B cell (primary cell): ENCODE measurements around the gene ZFYVE19. TPM values are rescaled to one million over a fixed set of nuclear protein-coding genes. Genes with fewer than 3 reads are reported as not detected.
A peak's percentile ranks its signal among the peaks of the same experiment; 100 is the strongest.

Experiments used
- ATAC-seq: fragments of 200-7000 bp; cut with Tn5 transposase; one replicate; pipeline ENCODE4 v1.10.0; 2021; ENCODE audit warnings: low read depth, mild to moderate bottlenecking, moderate number of reproducible peaks, moderate library complexity
- CTCF ChIA-PET: fragments of 350-600 bp; sonication (Branson Sonifier 250); formaldehyde crosslinking; loops from one replicate; lab custom pipeline; 2021; ENCODE audit warnings: antibody characterized with exemption, inconsistent platforms; lab: Charles Lee
- POLR2A ChIA-PET: fragments of 350-600 bp; sonication (Branson Sonifier 250); formaldehyde crosslinking; loops from one replicate; lab custom pipeline; 2021; ENCODE audit warnings: antibody characterized with exemption; lab: Charles Lee
- DNase-seq: peaks from one replicate; pipeline ENCODE4 v3.0.0; 2013
- H2AFZ ChIP-seq: 2 replicates; pipeline ENCODE4 v1.6.1; 2012; ENCODE audit warnings: mild to moderate bottlenecking, low read depth, low read length; ENCODE audit not compliant: insufficient read depth, poor library complexity, severe bottlenecking
- H3K27ac ChIP-seq, 2 donors: 1 replicate in 1 of 2; 2 replicates in 1 of 2; pipeline ENCODE4 v1.5.1; 2012 to 2013; ENCODE audit warnings: low read length in 2 of 2, mild to moderate bottlenecking in 2 of 2, moderate library complexity in 1 of 2
- H3K27me3 ChIP-seq, 4 experiments: fragments of 200-600 bp in 1 of 4; sonication (generic) in 1 of 4; replicated peaks in 1 of 4; 1 replicate in 2 of 4; 2 replicates in 2 of 4; pipeline versions ENCODE4 v1.6.1 to v1.7.0; 2013 to 2016; ENCODE audit warnings: low read length in 3 of 4, mild to moderate bottlenecking in 2 of 4, mixed read lengths in 1 of 4, moderate library complexity in 1 of 4; ENCODE audit not compliant: insufficient read depth in 4 of 4, control insufficient read depth in 3 of 4; ENCODE audit errors: control extremely low read depth in 1 of 4
- H3K36me3 ChIP-seq, 2 experiments: replicated peaks in 1 of 2; 1 replicate in 1 of 2; 2 replicates in 1 of 2; pipeline versions ENCODE4 v1.6.1 to v1.7.1; 2013; ENCODE audit warnings: low read length in 1 of 2; ENCODE audit not compliant: insufficient read depth in 2 of 2, control insufficient read depth in 1 of 2; ENCODE audit errors: control extremely low read depth in 1 of 2, extremely low read depth in 1 of 2
- H3K4me1 ChIP-seq, 2 donors: fragments of 200-600 bp in 1 of 2; sonication (generic) in 1 of 2; 1 replicate in 1 of 2; 2 replicates in 1 of 2; pipeline versions ENCODE4 v1.5.1 to v1.6.1; 2013 to 2017; ENCODE audit warnings: low read length in 2 of 2; ENCODE audit not compliant: control insufficient read depth in 2 of 2, insufficient read depth in 2 of 2
- H3K4me2 ChIP-seq: replicated peaks from 2 replicates; pipeline ENCODE3; 2012; ENCODE audit warnings: mild to moderate bottlenecking, low read depth, low read length; ENCODE audit not compliant: poor library complexity, severe bottlenecking
- H3K4me3 ChIP-seq, 5 experiments: fragments of 200-600 bp in 1 of 5; sonication (generic) in 1 of 5; 1 replicate in 3 of 5; 2 replicates in 2 of 5; pipeline versions ENCODE4 v1.5.1 to v1.7.0; 2011 to 2016; ENCODE audit warnings: low read length in 4 of 5, mild to moderate bottlenecking in 4 of 5, low read depth in 2 of 5, control low read depth in 1 of 5, moderate library complexity in 1 of 5; ENCODE audit not compliant: insufficient read depth in 1 of 5; ENCODE audit errors: control extremely low read depth in 1 of 5, extremely low read depth in 1 of 5
- H3K79me2 ChIP-seq: fragments of 200-600 bp; sonication (generic); one replicate; pipeline ENCODE4 v1.6.0; 2016; ENCODE audit warnings: low read length; ENCODE audit not compliant: control insufficient read depth, insufficient read depth
- H3K9ac ChIP-seq: fragments of 200-600 bp; sonication (generic); 2 replicates; pipeline ENCODE4 v1.6.1; 2017; ENCODE audit warnings: mild to moderate bottlenecking, low read length, moderate library complexity
- H3K9me3 ChIP-seq, 3 donors: one replicate each; pipeline versions ENCODE4 v1.6.1 to v1.7.1; 2013; ENCODE audit warnings: low read length in 2 of 3; ENCODE audit not compliant: control insufficient read depth in 2 of 3, insufficient read depth in 1 of 3; ENCODE audit errors: control extremely low read depth in 1 of 3
- H4K20me1 ChIP-seq: 2 replicates; pipeline ENCODE4 v1.6.0; 2012; ENCODE audit warnings: mild to moderate bottlenecking, low read length; ENCODE audit not compliant: insufficient read depth, control insufficient read depth, poor library complexity, severe bottlenecking
- H3K27ac Mint-ChIP-seq: one replicate; pipeline ENCODE4 v1.8.0; 2021; ENCODE audit warnings: mixed read lengths
- H3K27me3 Mint-ChIP-seq: one replicate; pipeline ENCODE4 v1.8.0; 2021; ENCODE audit warnings: mixed read lengths
- H3K4me1 Mint-ChIP-seq: one replicate; pipeline ENCODE4 v1.8.0; 2021; ENCODE audit warnings: mixed read lengths
- H3K4me3 Mint-ChIP-seq: one replicate; pipeline ENCODE4 v1.8.0; 2021; ENCODE audit warnings: mixed read lengths
- H3K9me3 Mint-ChIP-seq: one replicate; pipeline ENCODE4 v1.8.0; 2022; ENCODE audit warnings: mixed read lengths; ENCODE audit not compliant: insufficient read depth
- EZH2 ChIP-seq: IDR thresholded peaks from 2 replicates; pipeline ENCODE4 v1.6.1; 2012; ENCODE audit warnings: borderline replicate concordance, low read depth, mild to moderate bottlenecking, moderate library complexity, low read length; ENCODE audit not compliant: insufficient read depth, poor library complexity, severe bottlenecking
- WGBS: methylation state at CpG from one replicate; pipeline ENCODE4 v1.1.5; 2013; ENCODE audit warnings: missing lambda C conversion rate; ENCODE audit not compliant: insufficient coverage; 5-methylcytosine and 5-hydroxymethylcytosine counted together
- intact Hi-C: fragments of 100-400 bp; cut with micrococcal nuclease; formaldehyde crosslinking; loops from one replicate; pipeline ENCODE4 v1.10.0; 2022
- polyA plus RNA-seq: library from polyadenylated mRNA; depleted of rRNA; stranded (reverse); fragments of >200 nt; gene quantifications from 2 replicates; pipeline ENCODE4 v1.2.3, GENCODE V29; 2012
- total RNA-seq, 2 donors: library from RNA; stranded (reverse); fragments of 120-200 nt in 1 of 2; gene quantifications; 1 replicate in 1 of 2; 2 replicates in 1 of 2; pipeline versions ENCODE4 v1.2.3 to v1.2.4, GENCODE V29; 2013 to 2022
- TF ChIP-seq, protein P1 (sequence below): fragments of 200-600 bp; IDR thresholded peaks from one replicate; pipeline ENCODE4 v1.8.0; 2022; ENCODE audit warnings: antibody characterized with exemption, mild to moderate bottlenecking

The ZFYVE19 gene
- total and polyA plus RNA-seq, 2 donors (not counting 1 experiment from before 2014, with no cell fraction given) = 29.4 to 60.5 TPM

DNA sequence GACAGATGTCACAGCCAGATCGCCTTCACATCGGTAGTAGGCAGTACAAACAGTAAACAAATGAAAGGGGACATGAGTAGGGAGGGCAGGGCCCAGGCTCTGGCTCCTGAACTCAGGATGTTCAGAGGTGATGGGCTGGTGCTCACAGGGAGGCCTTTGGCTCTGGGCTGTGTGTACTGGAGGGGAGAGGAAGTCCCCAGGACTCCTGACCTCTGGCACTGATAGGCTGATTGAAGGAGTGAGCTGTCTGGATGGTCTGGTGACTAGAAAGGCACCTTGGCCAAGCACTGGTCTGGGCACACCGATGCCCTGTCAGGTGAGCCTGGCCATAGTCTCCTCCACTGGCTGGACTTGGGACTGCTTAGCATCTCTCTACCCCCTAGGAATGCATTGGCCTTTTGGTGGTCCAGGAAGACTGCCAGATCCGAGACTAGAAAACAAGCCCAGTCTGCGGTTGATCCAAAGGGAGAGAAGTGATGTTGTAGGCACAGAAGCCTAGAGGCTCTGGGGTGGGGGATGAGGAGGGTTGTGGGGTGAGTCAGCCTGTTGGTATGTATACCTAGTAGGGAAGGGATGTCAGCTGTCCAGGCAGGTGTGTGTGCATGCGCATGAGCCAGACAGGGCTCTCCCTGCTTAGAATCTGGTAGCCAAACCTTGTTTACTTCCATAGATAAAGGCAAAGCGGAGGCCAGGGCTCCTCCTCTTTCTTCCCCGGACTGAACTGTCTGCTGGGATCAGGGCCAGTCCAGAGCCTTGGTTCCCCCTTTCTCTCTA lies 38.8 kb downstream of the ZFYVE19 start:
- Histone ChIP-seq H4K20me1 (peaks cover 4% of the 10 kb centered on the region), H3K79me2 (no peaks in the 10 kb centered on the region), H3K9ac (no peak overlapping the region), H3K4me2 (peak overlapping the region; percentile 80), H3K4me1 (peaks cover 34 to 38% of the 10 kb centered on the region in 2 donors), H3K27ac (peak overlapping the region in 1 of 2 donors; percentile 71), H3K4me3 (no peak overlapping the region), H2AFZ (no peak overlapping the region), H3K9me3 (no peaks in the 10 kb centered on the region), H3K36me3 (no peaks in the 10 kb centered on the region), H3K27me3 (no peaks in the 10 kb centered on the region)
- CTCF ChIA-PET = interaction anchor here (2.0 to 2.9 kb wide), 2 partner anchors 13 to 48 kb away, joined by 7 to 32 read pairs; partner anchors contain the start of gene VPS18
- POLR2A ChIA-PET = no interaction called here
- 92% methylated on average over 7 of the region's 8 CpGs for WGBS
- TF ChIP-seq, protein P1, sequence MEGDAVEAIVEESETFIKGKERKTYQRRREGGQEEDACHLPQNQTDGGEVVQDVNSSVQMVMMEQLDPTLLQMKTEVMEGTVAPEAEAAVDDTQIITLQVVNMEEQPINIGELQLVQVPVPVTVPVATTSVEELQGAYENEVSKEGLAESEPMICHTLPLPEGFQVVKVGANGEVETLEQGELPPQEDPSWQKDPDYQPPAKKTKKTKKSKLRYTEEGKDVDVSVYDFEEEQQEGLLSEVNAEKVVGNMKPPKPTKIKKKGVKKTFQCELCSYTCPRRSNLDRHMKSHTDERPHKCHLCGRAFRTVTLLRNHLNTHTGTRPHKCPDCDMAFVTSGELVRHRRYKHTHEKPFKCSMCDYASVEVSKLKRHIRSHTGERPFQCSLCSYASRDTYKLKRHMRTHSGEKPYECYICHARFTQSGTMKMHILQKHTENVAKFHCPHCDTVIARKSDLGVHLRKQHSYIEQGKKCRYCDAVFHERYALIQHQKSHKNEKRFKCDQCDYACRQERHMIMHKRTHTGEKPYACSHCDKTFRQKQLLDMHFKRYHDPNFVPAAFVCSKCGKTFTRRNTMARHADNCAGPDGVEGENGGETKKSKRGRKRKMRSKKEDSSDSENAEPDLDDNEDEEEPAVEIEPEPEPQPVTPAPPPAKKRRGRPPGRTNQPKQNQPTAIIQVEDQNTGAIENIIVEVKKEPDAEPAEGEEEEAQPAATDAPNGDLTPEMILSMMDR = no peak
- TF ChIP-seq EZH2 = no peak
- no peak for DNase-seq
- Mint-ChIP-seq H3K9me3 (no peaks in the 10 kb centered on the region), H3K4me3 (peak overlapping the region; percentile 59), H3K4me1 (peaks cover 37% of the 10 kb centered on the region), H3K27ac (peak overlapping the region; percentile 67), H3K27me3 (no peaks in the 10 kb centered on the region)
- no peak for ATAC-seq
- intact Hi-C loops = no loop called here

DNA sequence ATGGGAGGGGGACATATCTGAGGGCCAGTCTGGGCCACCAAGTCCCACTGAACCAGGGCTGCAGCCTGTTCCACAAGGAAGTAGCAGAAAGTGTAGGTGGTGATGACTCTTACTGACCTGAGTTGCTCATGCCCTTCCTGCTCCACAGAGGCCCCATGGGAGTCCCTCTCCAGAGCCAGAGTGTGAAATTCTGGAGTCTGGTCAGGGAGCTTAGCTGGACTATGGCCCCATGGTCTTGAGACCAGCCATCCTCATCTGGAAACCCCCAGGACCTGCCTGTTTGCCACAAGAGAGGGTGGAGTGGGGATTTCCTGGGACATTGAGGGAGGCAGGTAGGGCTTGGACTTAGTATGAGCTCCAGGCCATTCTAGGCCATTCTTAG lies 39.9 kb downstream of the ZFYVE19 start:
- intact Hi-C loops = no loop called here
- CTCF ChIA-PET = interaction anchor here (1.0 to 4.8 kb wide), 3 partner anchors 11 to 56 kb away, joined by 4 to 52 read pairs (median 7); partner anchors contain the start of gene VPS18
- DNase-seq (no peak), ATAC-seq (no peak)
- H3K27ac Mint-ChIP-seq = peak overlapping the region; percentile 83
- Histone ChIP-seq H3K4me2 (peak overlapping the region; percentile 80), H3K79me2 (no peaks in the 10 kb centered on the region), H3K4me3 (no peak overlapping the region), H3K9me3 (no peaks in the 10 kb centered on the region), H3K4me1 (peaks cover 34 to 38% of the 10 kb centered on the region in 2 donors), H3K27ac (peak overlapping the region; percentile 51 to 71), H2AFZ (no peak overlapping the region), H4K20me1 (peaks cover 4% of the 10 kb centered on the region), H3K9ac (peak overlapping the region; percentile 6), H3K36me3 (no peaks in the 10 kb centered on the region), H3K27me3 (no peaks in the 10 kb centered on the region)
- POLR2A ChIA-PET = no interaction called here
- H3K4me1 Mint-ChIP-seq = peaks cover 37% of the 10 kb centered on the region
- no peaks in the 10 kb centered on the region for H3K9me3 Mint-ChIP-seq
- peak overlapping the region; percentile 21 for H3K4me3 Mint-ChIP-seq
- H3K27me3 Mint-ChIP-seq = no peaks in the 10 kb centered on the region
- no peak for TF ChIP-seq EZH2
- TF ChIP-seq, protein P1 = no peak
